Panc1 (cell line): ENCODE data around the gene CLSTN3.

ENCODE experiments used
- CTCF ChIP-seq: fragments of 450-650 bp; IDR thresholded peaks from 2 replicates; pipeline ENCODE4 v1.5.1; 2017; ENCODE audit warnings: mild to moderate bottlenecking
- POLR2AphosphoS5 ChIP-seq: IDR thresholded peaks from 2 replicates; pipeline ENCODE4 v1.6.1; 2012; ENCODE audit warnings: mild to moderate bottlenecking, low read depth, low read length, moderate library complexity
- REST ChIP-seq, 2 experiments: IDR thresholded peaks; 2 replicates each; pipeline ENCODE4 v1.6.1; 2011 to 2012; ENCODE audit warnings: low read depth in 2 of 2, control low read depth in 1 of 2, low read length in 1 of 2, mild to moderate bottlenecking in 1 of 2, moderate library complexity in 1 of 2; ENCODE audit not compliant: insufficient read depth in 1 of 2
- SIN3A ChIP-seq: IDR thresholded peaks from 2 replicates; pipeline ENCODE4 v1.6.1; 2012; ENCODE audit warnings: low read depth, mild to moderate bottlenecking, low read length, moderate library complexity, borderline replicate concordance; ENCODE audit not compliant: insufficient read depth
- TCF7L2 ChIP-seq: IDR thresholded peaks from 2 replicates; pipeline ENCODE4 v1.6.1; 2011; ENCODE audit warnings: mild to moderate bottlenecking, low read depth, low read length, inconsistent platforms

DNA sequence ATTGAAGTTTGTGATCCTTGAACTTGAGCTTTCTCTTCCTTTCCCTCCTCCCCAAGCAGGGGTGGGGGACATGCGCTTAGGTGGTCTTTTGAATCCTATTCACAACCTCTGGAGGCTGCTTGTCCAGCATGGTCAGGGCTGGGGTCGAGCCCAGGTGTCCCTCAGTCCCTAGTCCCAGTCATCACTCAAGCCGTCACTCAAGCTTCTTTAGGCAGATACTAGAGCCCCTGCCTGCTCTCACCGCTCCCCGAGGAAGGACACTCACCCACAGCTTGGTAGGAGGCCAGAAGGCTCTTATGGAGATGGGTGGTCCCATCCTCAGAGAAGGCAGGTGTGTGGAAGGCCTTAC lies 20.6 kb upstream of the CLSTN3 start:
- no peak for TF ChIP-seq CTCF
- no peak for TF ChIP-seq POLR2AphosphoS5
- TF ChIP-seq TCF7L2 = no peak
- no peak for TF ChIP-seq REST (IDR thresholded peaks at IDR 0.05; ENCODE audit: insufficient read depth in 1 of 2, low read depth in 2 of 2, low read length in 1 of 2)
- TF ChIP-seq SIN3A = no peak
